GM19395 (cell line): ENCODE data around the gene TNFAIP8L3.

Experiments
- ATAC-seq: cut with Tn5 transposase; IDR thresholded peaks from one replicate; pipeline ENCODE4 v1.9.1; 2021; ENCODE audit warnings: mild to moderate bottlenecking, moderate library complexity; ENCODE audit not compliant: unreplicated experiment

Gene TNFAIP8L3

DNA sequence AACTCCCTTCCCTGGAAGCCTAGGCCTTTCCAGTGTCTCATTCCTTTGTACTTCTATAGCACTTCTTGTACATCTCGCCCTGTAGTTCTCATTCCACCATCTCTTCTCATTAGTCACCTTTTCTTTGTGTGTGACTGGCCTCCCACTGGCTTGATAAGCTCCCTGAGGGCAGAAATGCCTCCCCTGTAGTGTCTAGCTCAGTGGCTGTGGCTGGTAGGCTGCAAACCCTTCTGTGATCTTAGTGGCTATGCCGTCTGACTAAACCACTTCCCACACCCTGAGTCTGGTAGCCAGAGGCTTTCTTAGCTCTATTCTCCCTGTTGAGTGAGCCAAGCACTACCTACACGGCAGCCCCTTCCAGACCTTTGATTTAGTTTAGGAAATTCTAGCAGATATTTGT, 24.4 kb upstream of the TNFAIP8L3 start:
- no peak for ATAC-seq

GRCh38 chr15:51117270-51117669, 22.6 kb upstream of the TNFAIP8L3 start:
- ATAC-seq = no peak

DNA sequence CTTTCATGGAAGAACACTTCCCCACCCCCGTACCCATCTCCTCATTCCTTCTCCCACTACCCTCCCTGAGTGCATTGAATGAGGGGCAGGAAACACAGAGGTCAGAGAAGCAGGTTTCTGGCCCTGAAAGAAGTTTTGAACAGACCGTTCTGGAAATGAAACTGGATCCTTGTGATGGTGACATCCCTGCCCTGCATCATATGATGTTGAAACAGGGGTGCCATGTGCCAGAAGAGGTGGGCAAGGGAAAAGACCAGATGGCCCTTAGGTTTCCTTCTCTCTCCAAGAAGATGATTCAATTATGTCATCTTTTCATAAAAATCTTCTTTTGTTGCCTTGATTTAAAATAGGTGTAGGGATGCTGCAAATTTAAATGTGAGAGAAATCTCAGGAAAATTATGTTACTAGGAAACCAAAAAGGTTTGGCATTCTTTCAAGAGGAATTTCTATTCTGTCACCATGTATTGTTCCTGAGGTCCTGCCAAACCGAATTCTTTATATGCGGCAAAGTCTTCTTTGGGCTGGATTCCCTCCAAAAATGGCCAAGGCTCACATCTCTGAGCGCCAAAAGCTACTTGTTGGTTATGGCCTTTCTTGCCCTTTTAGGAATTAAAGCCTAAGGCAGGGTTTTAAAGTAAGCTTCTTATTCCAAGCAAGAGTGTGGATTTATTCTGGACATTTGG, 19.9 kb upstream of the TNFAIP8L3 start:
- no peak for ATAC-seq

GRCh38 chr15:51112078-51112477, 17.4 kb upstream of the TNFAIP8L3 start:
- no peak for ATAC-seq

GRCh38 chr15:51111061-51111460, 16.4 kb upstream of the TNFAIP8L3 start:
- ATAC-seq = no peak

- no peak for ATAC-seq
Observed at GRCh38 chr15:51110171-51110570, 15.5 kb upstream of the TNFAIP8L3 start.

- no peak for ATAC-seq
Observed at GRCh38 chr15:51108933-51109550, 14.3 kb upstream of the TNFAIP8L3 start.

GRCh38 chr15:51107612-51108011, 12.9 kb upstream of the TNFAIP8L3 start:
- ATAC-seq = no peak

GRCh38 chr15:51106481-51106880, 11.8 kb upstream of the TNFAIP8L3 start:
- ATAC-seq = no peak

DNA sequence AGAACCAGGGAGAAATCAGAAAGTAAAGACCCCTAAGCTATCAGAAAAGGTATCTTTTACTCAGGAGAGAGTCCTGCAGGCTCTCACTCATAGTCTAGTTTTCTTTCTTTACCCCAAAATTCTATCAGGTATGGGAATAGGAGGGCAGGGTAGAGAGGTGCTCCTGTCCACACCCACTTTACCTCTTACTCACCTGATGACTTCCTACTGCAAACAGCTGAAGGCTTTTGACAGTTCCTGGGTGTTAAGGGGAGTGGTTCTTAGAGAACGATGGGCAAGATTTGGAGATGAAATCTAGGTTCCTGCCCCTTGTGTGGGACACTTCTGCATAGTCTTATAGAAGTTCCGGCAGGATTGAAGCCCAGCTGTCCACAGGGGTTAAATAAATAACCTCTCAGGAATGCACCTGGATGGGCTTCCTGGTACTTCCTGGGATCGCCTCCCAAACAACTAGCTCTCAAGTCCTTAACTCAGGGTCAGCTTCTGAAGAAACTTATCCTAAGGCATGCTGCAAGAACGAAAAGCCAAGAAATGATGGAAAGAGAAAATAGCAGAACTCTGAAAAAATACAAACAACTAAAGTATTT, 10.8 kb upstream of the TNFAIP8L3 start:
- no peak for ATAC-seq

DNA sequence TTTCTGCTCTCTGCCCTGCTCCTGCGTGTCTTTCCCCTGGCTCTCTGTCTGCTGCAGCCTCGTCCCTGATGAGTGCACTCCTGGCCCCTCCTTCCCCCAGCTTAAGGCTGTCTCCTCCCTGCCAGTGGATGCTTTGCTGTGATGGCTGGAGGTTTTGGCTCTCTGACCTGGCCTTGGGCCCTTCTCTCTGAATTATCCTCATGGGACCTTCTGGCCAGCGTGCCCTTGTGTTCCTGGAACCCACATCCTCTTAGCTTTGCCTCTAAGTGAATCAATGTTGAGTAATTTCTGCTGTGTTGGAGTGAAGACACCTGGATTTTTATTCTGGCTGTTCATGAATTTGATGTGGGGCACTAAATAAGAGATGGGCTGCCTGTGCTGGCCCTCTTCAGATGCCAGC, 9.8 kb upstream of the TNFAIP8L3 start:
- ATAC-seq = no peak

DNA sequence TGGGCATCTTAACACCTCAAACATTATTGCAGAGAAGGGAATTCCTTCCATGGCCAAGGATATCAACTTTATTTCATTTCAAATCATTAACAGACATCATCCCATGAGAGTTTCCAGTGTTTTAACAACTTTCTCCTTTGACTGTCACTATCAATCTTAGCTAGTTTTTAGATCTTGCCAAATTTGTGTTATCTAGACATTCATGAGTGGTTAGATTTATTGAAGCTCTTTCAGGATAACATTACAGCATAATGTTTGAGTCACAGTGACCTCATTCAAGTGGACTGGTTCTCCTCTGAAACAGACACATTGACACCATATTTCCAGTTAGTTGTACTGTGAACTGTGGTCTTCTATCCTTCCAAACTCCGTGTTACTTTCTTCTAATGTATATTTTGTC, 8.6 kb upstream of the TNFAIP8L3 start:
- no peak for ATAC-seq

DNA sequence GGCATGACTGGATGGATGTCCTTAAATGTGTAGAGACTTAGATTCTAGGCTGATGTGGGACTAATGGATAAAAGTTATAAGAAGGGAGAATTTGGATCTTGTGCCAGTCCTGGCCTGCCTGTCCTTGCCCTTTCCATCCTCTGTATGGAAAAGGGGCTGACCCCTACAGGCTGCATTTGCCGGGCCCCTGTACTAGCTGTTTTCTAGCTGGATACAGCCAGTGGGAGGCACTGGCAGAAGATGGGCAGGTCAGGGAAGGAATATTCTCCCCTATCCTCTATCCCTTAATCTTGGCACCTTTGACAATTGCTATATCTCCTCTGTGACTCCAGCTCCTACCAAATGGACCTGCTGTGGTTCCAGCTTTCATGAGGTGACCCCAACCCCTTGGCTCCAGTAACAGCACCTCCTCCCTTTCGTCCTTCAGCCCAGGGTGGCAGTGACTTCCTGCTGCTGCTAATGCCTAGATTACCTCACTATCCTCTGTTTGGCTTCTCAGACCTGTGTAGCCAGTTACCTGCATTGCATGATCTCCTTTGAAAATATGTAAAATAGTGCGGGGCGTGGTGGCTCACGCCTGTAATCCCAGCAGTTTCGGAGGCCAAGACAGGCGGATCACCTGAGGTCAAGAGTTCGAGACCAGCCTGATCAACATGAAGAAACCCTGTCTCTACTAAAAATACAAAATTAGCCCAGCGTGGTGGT, 6.2 kb upstream of the TNFAIP8L3 start:
- no peak for ATAC-seq

DNA sequence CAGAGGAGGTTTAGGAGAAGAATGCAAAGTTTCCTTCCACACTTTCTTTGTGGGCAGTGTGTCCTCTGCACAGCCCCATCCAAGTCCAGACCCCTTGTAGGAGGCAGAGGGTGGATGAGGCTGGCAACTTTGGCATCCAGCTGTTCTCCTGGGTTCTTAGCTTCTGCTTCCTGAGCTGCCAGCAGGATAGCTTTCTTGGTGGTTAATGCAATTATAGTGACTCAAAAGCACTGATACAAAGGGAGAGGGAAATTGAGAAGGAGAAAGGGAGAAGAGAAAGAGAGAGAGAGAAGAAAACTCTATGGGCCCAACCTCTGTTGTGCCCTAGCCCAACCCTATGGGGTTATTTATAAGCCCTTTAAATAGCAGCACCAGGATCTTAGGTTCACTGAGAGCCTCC, 4.5 kb upstream of the TNFAIP8L3 start:
- ATAC-seq = no peak

GRCh38 chr15:51098331-51098619, 3.6 kb upstream of the TNFAIP8L3 start:
- ATAC-seq = no peak

DNA sequence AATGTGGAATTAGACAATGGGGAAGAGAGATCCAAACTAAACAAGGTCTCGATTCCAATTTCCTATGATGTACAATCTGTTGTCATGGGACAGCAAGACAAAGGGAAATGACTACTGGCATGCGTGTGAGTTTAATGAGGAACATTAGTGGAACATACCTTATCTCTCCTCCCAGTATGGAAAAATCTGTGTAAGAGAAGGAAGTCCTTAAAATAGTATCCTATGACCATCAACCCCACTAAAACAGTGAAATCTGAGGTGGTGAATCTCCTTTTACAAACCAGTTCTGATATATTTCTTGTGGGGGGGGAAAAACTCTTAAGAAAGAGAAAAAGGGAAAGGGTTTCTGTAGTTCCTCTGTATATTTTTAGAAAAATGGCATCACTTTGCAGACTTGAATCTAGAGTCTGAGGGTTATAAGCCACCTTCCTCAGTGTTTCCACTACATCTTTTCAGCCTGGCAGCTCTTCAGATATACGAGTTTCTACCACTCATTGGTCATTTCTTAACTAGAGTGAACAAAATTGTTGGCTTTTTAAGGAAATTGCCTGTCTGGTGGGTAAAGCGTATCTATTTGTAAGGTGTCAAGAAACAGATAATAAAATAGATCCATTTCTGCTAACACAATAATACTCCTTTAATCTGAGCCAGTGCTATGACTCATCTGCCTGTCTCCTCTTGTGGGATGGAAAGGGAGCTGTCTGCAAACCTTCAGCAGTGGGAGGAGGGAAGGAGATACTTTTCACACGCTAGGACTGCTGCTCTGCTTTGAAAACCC, 3.0 kb upstream of the TNFAIP8L3 start:
- ATAC-seq = no peak

DNA sequence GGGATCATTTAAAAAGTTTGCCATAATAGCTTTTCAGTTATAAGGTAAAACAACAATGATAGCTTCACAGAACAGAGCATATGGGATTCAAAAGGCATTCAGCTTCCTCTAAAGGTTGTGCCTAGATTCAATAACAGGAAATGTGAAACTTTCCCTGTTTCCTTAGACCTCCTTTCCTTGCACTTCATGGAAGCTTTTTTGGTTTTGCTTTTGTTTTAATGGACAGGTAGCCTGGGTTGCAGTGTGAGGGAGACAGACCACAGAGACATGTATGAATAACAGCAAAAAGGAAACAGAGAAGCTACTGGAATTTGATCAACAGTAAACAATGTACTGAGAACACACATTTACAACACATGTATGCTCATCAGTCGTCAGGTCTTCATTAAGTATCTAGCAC, 2.3 kb upstream of the TNFAIP8L3 start:
- no peak for ATAC-seq

- ATAC-seq = no peak
Observed at GRCh38 chr15:51095681-51096331, 1.1 kb upstream of the TNFAIP8L3 start.

DNA sequence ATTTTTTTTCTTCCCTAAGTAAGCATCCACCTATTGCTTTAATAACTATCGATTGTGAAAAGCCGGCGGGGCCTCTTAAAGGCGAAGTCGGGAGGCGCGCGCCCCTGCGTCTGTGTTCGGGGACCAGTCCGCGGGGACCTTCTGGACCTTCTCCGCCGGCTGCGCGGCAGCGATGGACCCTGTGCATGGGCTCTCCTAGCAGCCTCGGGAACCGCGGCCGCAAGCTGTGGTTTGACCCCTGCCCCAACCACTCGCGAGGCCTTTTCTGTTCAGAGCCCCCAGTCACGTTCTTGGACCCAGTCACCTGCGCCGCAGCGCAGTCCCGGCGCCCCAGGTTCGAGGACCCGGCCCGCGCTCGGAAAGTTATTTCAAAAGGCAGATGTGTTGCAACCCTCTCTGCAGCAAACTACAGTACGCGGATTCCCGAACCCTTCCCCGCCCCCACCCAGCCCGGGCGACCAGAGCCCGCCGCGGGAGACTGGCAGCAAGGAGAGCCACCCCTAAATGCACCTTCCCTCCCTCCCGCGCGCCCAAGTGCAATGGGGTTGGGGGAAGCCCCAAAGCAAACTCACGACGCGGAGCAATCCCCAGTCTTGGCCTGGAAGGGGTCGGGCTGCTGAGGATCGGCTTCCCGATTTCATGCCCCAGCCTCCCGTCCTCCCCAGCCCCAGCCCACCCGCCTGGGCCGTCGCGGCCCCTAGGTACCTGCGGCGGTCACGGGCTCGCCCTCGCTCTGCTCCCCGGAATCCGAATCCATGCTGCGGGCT, 684 bp downstream of the TNFAIP8L3 start:
- no peak for ATAC-seq

DNA sequence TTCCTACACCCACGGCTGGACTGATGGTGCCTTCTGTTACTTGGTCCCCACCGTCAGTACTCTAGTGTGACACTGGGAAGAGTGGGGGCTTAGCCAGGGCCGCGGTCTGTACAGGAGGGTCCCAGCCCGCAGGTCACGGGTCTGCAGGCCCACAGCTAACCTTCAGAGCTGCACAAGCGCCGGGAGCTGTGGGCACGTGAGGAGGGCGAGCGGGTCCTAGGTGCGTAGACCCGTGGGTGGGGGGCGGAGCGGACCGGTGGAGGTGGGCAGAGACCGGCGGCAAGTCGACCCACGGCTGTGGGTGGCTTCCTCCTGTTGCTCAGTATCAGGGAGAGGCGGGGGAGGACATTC, 1.2 kb downstream of the TNFAIP8L3 start:
- no peak for ATAC-seq
